ENCODE results near the gene PPIB. TPM values are rescaled to one million over a fixed set of nuclear protein-coding genes. Genes with fewer than 3 reads are reported as not detected.
A peak's percentile ranks its signal among the peaks of the same experiment; 100 is the strongest.

Gene PPIB
- total RNA-seq, 1 donor from 2014 or later: 1,074 TPM

DNA sequence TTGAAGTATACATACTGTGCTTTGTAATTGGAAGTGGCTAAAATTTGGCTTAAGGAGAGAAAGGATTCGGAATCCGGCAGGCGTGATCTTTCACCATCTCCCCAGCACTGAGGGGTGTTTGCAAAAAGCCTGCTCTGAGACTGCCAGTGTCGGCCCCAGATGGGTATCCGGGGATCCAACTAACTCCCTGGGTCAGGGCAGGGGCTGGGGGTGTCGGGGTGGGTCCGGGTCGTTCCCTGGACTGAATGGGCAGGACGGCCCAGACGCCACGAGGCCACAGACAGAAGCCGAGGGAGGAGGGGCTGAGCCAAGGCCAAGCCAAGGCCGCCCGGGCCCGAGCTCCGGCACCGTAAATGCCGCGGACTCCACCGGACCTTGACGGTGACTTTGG is 349 bp downstream of the PPIB start:
- FAIRE-seq (no peak), DNase-seq (ENCODE audit: low read depth) (no peak)
- Histone ChIP-seq H3K36me3 (ENCODE audit: control insufficient read depth, insufficient read depth, low read length) (peaks cover 29% of the 10 kb centered on the region), H3K27me3 (ENCODE audit: control insufficient read depth, insufficient read depth, low read length) (no peaks in the 10 kb centered on the region), H3K4me3 (ENCODE audit: low read depth, low read length) (peak overlapping the region; percentile 74)
- TF ChIP-seq, protein P1, sequence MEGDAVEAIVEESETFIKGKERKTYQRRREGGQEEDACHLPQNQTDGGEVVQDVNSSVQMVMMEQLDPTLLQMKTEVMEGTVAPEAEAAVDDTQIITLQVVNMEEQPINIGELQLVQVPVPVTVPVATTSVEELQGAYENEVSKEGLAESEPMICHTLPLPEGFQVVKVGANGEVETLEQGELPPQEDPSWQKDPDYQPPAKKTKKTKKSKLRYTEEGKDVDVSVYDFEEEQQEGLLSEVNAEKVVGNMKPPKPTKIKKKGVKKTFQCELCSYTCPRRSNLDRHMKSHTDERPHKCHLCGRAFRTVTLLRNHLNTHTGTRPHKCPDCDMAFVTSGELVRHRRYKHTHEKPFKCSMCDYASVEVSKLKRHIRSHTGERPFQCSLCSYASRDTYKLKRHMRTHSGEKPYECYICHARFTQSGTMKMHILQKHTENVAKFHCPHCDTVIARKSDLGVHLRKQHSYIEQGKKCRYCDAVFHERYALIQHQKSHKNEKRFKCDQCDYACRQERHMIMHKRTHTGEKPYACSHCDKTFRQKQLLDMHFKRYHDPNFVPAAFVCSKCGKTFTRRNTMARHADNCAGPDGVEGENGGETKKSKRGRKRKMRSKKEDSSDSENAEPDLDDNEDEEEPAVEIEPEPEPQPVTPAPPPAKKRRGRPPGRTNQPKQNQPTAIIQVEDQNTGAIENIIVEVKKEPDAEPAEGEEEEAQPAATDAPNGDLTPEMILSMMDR (IDR thresholded peaks at IDR 0.05; ENCODE audit: insufficient read depth, low read length, severe bottlenecking): no peak

DNA sequence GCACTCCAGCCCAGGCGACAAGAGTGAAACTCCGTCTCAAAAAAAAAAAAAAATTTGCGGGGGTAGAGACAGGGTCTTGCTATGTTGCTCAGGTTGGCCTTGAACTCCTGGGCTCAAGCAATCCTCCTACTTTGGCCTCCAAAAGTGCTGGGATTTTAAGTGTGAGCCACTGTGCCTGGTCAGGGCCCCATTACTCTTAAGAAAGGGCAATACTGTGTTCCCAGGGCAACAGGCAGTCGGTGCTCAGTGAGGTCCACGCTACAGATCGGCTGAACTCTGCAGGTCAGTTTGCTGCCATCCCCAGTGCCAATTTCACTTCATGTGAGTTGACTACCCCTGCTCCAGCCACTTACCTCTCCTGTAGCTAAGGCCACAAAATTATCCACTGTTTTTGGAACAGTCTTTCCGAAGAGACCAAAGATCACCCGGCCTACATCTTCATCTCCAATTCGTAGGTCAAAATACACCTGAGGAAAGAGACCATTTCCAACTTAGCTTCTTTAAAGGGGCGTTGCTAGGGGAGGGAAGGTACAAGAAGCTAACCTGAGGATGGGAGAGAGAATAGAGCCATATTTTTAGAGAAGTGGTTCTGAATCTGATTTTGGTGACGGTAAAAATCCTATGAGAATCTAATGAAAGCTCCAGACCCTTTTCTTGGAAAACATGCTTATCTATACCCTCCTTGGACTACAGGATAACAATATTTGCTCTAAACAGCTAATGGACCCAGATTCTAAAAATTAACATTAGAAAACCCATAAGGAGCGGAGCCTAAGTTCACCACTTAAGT is 939 bp downstream of the PPIB start:
- TF ChIP-seq, protein P1 (IDR thresholded peaks at IDR 0.05; ENCODE audit: insufficient read depth, low read length, severe bottlenecking): no peak
- Histone ChIP-seq H3K4me3 (ENCODE audit: low read depth, low read length) (peak overlapping the region; percentile 74), H3K36me3 (ENCODE audit: control insufficient read depth, insufficient read depth, low read length) (peaks cover 33% of the 10 kb centered on the region), H3K27me3 (ENCODE audit: control insufficient read depth, insufficient read depth, low read length) (no peaks in the 10 kb centered on the region)
- no peak for DNase-seq (ENCODE audit: low read depth)
- no peak for FAIRE-seq

DNA sequence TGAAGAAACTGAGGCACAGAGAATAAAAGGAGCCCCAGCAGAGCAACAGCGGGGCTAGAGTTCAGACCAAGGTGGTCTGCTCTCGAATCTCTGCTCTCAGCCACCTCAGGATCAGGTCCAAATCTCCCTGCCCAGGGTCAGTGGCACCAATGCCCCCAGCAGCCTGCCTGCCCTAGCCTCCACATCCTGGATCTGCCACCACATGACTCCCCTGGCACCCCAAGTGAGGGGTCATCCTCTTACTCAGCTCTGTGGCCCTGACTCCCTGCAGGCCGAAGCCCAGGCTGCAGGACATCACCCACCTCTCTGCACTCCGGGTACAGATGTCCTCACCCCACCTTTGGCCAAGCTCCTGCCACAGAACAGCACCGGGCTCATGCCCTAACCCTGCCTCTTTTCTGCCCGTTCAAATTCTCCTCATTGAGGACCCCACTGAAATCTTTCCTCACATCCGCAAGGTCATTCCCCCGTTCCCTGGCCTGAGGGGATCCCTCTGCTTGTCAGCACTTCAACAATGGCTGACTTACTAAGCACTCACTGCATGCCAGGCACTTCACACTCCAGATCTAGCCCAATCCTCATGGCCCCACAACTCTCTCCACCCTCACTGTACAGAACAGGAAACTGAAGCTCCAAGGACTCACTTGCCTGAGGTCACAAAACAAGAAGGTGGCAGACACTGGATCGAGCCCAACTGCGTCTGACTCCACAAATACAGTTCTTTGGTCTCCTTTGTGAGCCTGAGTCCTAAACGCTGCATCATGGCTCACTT is 4.3 kb downstream of the PPIB start:
- DNase-seq (ENCODE audit: low read depth): no peak
- Histone ChIP-seq H3K4me3 (ENCODE audit: low read depth, low read length) (no peak overlapping the region), H3K36me3 (ENCODE audit: control insufficient read depth, insufficient read depth, low read length) (peaks cover 46% of the 10 kb centered on the region), H3K27me3 (ENCODE audit: control insufficient read depth, insufficient read depth, low read length) (no peaks in the 10 kb centered on the region)
- TF ChIP-seq, protein P1 (IDR thresholded peaks at IDR 0.05; ENCODE audit: insufficient read depth, low read length, severe bottlenecking): no peak
- no peak for FAIRE-seq

DNA sequence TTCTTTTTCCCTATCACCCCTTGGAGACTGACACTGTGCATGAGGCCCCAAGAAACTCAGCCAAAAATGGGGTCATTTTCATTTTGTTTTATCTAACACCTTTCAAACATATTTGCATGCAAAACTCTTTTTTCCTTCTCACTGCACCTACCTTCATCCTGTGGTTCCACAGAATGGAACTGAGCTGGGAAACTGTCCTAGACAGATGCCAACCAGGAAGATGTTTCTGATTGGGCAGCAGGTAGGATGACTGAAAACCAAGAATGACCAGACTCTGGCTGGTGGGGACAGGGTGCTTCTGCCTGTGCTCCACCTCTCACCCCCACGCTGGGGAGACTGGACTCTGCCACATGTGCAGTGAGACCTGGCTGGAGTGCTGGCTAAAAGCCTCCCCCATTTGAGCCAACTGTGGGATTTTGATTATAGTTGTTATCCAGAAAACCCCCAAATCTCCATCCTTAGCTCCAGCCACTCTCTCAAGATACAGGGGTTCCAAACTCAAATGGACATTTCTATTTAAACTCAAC is 5.2 kb downstream of the PPIB start:
- FAIRE-seq: no peak
- DNase-seq (ENCODE audit: low read depth): no peak
- Histone ChIP-seq H3K27me3 (ENCODE audit: control insufficient read depth, insufficient read depth, low read length) (no peaks in the 10 kb centered on the region), H3K4me3 (ENCODE audit: low read depth, low read length) (no peak overlapping the region), H3K36me3 (ENCODE audit: control insufficient read depth, insufficient read depth, low read length) (peaks cover 46% of the 10 kb centered on the region)
- TF ChIP-seq, protein P1 (IDR thresholded peaks at IDR 0.05; ENCODE audit: insufficient read depth, low read length, severe bottlenecking): no peak

DNA sequence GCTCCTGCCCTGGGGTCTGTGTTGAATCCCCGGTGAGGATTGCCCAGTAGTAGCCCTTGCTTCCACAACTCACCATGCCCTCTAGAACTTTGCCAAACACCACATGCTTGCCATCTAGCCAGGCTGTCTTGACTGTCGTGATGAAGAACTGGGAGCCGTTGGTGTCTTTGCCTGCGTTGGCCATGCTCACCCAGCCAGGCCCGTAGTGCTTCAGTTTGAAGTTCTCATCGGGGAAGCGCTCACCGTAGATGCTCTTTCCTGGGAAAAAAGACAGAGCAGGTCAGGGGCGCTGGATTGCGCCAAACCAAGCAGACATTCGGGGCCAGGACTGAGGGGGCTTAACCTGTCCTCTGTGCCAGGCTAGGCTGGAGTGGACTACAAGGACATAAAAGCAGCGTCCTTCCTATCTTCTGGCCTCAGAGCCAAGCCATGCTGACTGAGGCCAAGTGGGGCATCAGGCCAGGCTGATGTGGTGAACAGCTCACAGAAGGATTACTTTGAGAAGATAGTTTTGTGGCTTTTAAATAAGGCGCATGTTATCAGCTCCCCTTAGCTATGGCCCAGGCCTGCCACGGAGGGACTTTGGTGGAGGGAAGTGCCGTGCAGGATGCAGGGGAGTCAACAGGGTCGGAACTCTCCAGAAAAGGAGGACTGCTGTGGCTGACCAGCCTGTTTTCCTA is 6.0 kb downstream of the PPIB start:
- FAIRE-seq: no peak
- Histone ChIP-seq H3K27me3 (ENCODE audit: control insufficient read depth, insufficient read depth, low read length) (no peaks in the 10 kb centered on the region), H3K4me3 (ENCODE audit: low read depth, low read length) (no peak overlapping the region), H3K36me3 (ENCODE audit: control insufficient read depth, insufficient read depth, low read length) (peaks cover 46% of the 10 kb centered on the region)
- no peak for DNase-seq (ENCODE audit: low read depth)
- TF ChIP-seq, protein P1 (IDR thresholded peaks at IDR 0.05; ENCODE audit: insufficient read depth, low read length, severe bottlenecking): no peak

All from bronchial epithelial cell (primary cell).